GM23338 (cell line): ENCODE measurements around the gene E2F3.

ENCODE experiments used
- CREB1 ChIP-seq: fragments of 250-450 bp; sonication (Bioruptor Pico); IDR thresholded peaks from 2 replicates; pipeline ENCODE4 v1.5.0; 2020; ENCODE audit warnings: low read depth, mild to moderate bottlenecking, moderate library complexity
- CTCF ChIP-seq, 2 experiments: fragments of 200-600 bp in 1 of 2; sonication (generic) in 1 of 2; conservative IDR thresholded peaks; 2 replicates each; pipeline versions ENCODE4 v1.5.1 to v1.6.1; 2016 to 2017; ENCODE audit warnings: antibody characterized with exemption in 2 of 2, low read depth in 2 of 2, mild to moderate bottlenecking in 2 of 2, moderate library complexity in 1 of 2
- EZH2 ChIP-seq: fragments of 200-600 bp; sonication (generic); IDR thresholded peaks from one replicate; pipeline ENCODE4 v1.8.0; 2017; ENCODE audit warnings: antibody characterized with exemption, mild to moderate bottlenecking, low read depth; ENCODE audit not compliant: unreplicated experiment
- EZH2phosphoT487 ChIP-seq: fragments of 200-600 bp; sonication (generic); IDR thresholded peaks from one replicate; pipeline ENCODE4 v1.8.1; 2018; ENCODE audit warnings: antibody characterized with exemption; ENCODE audit not compliant: unreplicated experiment
- JUNB ChIP-seq: IDR thresholded peaks from one replicate; pipeline ENCODE4 v1.6.1; 2016; ENCODE audit warnings: antibody characterized with exemption; ENCODE audit not compliant: unreplicated experiment
- POLR2AphosphoS5 ChIP-seq: IDR thresholded peaks from 2 replicates; pipeline ENCODE4 v1.6.1; 2016; ENCODE audit warnings: antibody characterized with exemption, low read depth
- REST ChIP-seq: IDR thresholded peaks from one replicate; pipeline ENCODE4 v1.6.1; 2018; ENCODE audit warnings: antibody characterized with exemption; ENCODE audit not compliant: unreplicated experiment
- ZNF331 ChIP-seq: fragments of 250-450 bp; sonication (Bioruptor Pico); IDR thresholded peaks from 2 replicates; pipeline ENCODE4 v1.5.0; 2020; ENCODE audit warnings: low read depth, mild to moderate bottlenecking, moderate library complexity

- TF ChIP-seq EZH2: no peak
- no peak for TF ChIP-seq CTCF (conservative IDR thresholded peaks at IDR 0.05; ENCODE audit: low read depth in 2 of 2)
- TF ChIP-seq ZNF331 (CRISPR knock-in tag): no peak
- no peak for TF ChIP-seq EZH2phosphoT487
- TF ChIP-seq REST: no peak
- TF ChIP-seq JUNB: no peak
- peak; percentile 84 for TF ChIP-seq POLR2AphosphoS5
- TF ChIP-seq CREB1 (CRISPR knock-in tag): no peak
These were observed at the start of gene E2F3 for GRCh38 chr6:20401205-20402091.
